NCI-H1048 (cell line): ENCODE results near the gene ZNF439.
"Not testable (repeated sequence)": the region's sequence is repeated elsewhere in the genome, so short reads cannot be mapped to it uniquely, and the experiment has no call there.

Experiments
- DNase-seq: peaks from one replicate; lab custom pipeline; 2025; lab: John Stamatoyannopoulos, UW

The ZNF439 gene

DNA sequence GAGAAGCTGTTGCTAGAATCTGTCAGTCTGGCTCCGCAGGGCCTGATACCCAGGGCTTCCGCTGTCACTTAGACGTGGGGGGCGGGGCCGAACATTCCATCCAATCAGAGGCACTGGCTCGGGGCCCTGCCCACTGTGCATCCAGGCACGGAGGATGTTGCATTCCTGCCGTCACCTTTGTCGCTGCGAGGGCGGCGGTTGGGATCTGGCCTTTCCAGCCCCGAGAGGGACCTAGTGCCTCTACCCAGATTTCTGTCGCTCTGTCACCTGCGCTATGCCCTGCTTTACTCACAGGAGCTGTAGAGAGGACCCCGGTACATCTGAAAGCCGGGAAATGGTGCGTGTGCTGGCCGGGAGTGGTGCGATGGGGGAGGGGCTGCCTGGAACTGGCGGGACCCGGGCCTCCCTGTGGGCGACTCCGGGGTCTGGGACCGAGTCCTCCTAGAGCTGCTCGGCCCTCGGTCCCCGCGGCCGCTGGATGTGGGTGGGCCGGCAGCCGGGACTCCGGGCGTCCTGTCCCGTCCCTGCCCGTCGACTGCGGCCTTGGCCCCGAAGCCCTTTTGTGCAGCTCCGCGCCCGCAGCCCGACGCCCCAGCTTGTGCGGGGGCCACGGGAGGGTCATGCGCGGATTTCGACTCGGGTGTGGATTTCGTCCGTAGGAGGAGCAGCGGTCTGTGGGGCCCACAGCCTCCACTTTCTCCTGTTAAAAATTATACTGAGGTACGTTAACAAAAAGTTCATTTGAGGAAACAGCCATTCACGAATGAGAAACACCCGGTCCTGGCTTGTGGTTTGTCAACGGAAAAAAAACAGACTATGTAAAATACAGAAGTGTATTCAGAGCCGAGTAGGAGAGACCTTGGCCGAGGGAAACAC lies at the start of gene ZNF439:
Gene ZNF439 (plus strand): TSS at position 133 of the 876 bp plus-strand sequence. CDS start 142 bp downstream, at position 275.
- peak; percentile 83 for DNase-seq

GRCh38 chr19:11806354-11807098 lies 42.0 kb upstream of the ZNF439 start:
- no peak for DNase-seq

- DNase-seq = no peak
These were observed 41.5 kb upstream of the ZNF439 start for GRCh38 chr19:11807099-11807380.

- no peak for DNase-seq
These were observed 34.9 kb upstream of the ZNF439 start for GRCh38 chr19:11813703-11814028.

DNA sequence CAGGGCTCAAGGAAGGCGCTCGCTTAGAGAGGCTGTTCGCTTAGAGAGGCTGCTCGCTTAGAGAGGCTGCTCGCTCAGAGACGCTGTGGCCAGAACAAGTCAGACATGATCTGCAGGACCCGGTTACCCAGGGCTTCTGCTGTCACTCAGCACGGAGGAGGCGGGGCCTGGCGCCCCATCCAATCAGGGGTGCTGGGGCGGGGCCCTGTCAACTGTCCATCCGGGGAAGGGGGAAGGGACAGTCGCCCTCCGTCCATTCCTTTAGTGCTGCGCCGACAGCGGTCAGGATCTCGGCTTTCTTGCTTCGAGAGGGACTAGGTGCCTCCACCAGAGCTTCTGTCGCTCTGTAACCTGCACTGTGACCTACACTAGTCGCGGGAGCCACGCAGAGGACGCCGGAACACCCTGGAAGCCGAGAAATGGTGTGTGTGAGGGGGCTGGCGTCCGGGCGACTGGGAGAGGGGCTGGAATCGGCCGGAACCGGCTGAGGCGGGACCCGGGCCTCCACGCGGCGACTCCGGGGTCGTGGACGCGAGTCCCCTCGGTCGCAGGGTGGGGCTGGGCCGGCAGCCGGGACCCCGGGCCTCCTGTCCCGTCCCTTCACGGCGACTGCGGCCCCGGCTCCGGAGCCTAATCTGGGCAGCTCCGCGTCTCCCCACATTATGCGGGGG lies 34.4 kb upstream of the ZNF439 start, which contains the start of gene ZNF440:
Gene ZNF440 (plus strand): TSS at position 245 of the 671 bp plus-strand sequence. CDS start 175 bp downstream, at position 420.
- DNase-seq = peak; percentile 74

DNA sequence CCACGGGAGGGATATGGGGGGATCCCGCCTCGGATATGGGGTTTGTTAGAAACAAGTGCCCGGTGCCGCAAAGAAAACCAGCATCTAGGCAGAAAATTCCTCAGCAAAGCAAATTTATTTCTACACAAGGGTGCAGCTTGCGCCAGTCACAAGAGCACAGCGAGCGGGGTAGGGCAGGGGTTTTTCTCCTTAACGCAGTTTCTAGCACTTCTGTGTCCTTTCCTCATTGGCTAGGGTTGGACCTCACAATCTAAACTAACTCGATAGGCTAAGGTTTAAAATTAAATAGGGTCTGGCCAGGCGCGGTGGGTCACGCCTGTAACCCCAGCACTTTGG lies 33.9 kb upstream of the ZNF439 start:
- no peak for DNase-seq

GRCh38 chr19:11821474-11822109 lies 26.9 kb upstream of the ZNF439 start:
- DNase-seq = no peak

- DNase-seq = not testable (repeated sequence)
These were observed 19.3 kb upstream of the ZNF439 start for GRCh38 chr19:11828957-11829876.

DNA sequence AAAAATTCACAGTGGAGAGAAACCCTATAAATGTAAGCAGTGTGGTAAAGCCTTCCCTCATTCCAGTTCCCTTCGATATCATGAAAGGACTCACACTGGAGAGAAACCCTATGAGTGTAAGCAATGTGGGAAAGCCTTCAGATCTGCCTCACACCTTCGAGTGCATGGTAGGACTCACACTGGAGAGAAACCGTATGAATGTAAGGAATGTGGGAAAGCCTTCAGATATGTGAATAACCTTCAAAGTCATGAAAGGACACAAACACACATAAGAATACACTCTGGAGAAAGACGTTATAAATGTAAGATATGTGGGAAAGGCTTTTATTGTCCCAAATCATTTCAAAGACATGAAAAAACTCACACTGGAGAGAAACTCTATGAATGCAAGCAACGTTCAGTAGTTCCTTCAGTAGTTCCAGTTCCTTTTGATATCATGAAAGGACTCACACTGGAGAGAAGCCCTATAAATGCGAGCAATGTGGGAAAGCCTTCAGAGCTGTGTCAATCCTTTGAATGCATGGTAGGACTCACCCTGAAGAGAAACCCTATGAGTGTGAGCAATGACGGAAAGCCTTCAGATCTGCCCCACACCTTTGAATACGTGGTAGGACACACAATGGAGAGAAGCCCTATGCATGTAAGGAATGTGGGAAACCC lies 16.1 kb upstream of the ZNF439 start:
- no peak for DNase-seq

- DNase-seq = no peak
These were observed 15.0 kb upstream of the ZNF439 start for GRCh38 chr19:11833541-11833940.

DNA sequence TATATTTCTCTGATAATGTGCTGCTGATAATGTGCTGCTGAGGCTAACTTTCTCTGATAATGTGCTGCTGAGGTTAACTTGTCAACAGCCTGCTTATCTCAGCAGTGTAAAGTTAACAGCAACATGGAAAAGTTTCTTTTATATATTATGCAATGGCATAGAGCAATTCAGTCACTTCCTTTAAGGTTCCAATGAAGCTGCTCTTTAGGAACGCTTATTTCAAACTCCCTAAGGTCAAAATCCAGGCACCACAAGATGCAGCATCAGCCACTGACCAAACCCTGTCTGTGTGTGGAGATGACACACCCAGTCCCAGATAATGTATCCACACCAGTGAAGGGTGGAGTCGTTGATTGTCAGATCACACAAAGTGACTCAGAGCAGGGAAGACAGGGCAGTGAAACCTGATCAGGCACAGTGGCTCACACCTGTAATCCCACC lies 12.9 kb upstream of the ZNF439 start:
- DNase-seq = not testable (repeated sequence)

GRCh38 chr19:11843722-11844121 lies 4.8 kb upstream of the ZNF439 start:
- DNase-seq = no peak

DNA sequence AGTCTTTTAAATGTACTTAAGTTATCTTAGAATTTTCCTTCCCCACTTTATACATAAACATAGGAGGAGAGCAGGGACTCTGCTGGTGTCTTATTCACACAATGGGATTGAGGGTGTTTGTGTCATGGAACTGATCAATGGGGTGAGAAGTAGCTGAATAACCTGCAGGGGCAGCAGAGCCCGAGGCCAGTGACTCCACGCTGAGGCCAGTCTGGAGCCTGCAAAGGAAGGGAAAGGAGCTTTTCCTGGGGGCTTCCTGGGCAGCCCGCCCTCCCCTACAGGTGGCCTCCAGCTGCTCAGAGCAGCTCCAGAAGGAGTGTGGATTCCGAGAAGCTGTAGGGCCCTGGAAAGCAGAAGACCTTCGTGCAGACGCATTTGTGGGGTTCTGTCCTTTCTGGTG lies 911 bp upstream of the ZNF439 start:
- not testable (repeated sequence) for DNase-seq

DNA sequence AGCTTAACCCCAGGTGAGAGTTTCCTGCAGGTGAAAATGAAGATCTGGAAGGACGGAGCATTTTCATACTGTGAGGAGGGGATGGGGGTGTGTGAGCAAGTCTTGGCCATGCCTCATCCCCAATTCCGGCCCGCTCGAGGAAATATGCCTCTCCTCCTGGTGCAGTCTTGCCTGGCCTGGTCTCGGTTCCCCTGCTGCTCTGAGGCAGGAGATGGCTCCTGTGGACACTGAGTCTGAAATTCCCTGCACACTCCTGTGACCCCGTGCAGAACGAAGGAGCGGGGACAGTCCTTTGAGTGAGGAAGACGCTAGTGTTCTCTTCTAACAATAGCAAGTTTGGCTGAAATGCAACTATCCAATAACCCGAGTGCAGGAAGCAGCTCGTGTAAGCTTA lies 329 bp upstream of the ZNF439 start:
- DNase-seq = no peak

GRCh38 chr19:11850289-11850688 lies 1.8 kb downstream of the ZNF439 start:
- DNase-seq = not testable (repeated sequence)

GRCh38 chr19:11853358-11853757 lies 4.8 kb downstream of the ZNF439 start:
- no peak for DNase-seq

GRCh38 chr19:11856596-11857250 lies 8.2 kb downstream of the ZNF439 start:
- no peak for DNase-seq

DNA sequence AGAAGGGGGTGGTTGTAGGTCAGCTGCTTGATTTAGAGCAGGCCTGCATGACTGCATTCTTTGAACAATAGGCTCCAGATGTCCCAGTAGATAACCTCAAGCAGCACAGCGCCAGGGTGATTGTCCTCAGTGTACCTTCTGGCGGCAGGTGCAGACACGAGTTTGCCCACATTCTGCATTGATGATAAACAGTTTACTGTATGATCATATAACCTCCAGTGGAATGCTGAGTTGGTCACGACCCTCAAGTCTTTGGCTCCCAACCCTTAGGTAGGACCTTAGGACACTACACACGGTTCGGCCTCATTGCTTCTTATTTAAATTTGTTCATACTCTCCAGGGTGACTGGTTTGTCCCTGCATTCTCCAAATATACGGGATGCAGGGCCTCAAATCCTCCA lies 12.2 kb downstream of the ZNF439 start:
- no peak for DNase-seq

DNA sequence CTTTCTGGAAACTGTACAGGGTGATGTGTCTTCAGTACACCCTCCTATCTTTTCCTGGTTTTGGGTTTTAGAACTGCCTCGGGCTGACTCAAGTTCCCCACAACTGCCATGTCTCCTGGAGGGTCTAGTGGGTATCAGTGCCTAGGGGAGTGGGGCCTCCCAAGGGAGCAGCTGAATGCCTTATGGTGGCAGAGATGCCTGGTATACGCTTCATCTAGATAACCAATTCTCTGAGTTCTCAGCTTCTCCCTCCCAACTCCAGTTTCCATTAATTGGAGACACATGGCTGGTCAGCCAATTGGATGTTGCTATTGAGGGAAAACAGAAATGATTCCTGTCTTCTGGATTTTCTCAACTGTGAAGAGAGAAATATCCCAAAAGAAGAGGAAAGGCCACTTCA lies 12.8 kb downstream of the ZNF439 start:
- no peak for DNase-seq

DNA sequence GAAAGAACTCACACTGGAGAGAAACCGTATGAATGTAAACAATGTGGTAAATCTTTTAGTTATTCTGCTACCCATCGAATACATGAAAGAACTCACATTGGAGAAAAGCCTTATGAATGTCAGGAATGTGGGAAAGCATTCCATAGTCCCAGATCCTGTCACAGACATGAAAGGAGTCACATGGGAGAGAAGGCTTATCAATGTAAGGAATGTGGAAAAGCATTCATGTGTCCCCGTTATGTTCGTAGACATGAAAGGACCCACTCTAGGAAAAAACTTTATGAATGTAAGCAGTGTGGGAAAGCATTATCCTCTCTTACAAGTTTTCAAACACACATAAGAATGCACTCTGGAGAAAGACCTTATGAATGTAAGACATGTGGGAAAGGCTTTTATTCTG lies 19.2 kb downstream of the ZNF439 start:
- DNase-seq = not testable (repeated sequence)
